Chondrocyte (in vitro differentiated cells): ENCODE data around the gene MORN3. TPM values are rescaled to one million over a fixed set of nuclear protein-coding genes. Genes with fewer than 3 reads are reported as not detected.

Experiments
- DNase-seq: peaks from one replicate; pipeline ENCODE4 v3.0.0; 2021; ENCODE audit warnings: mixed read lengths, low spot score
- H3K27ac Mint-ChIP-seq: one replicate; pipeline ENCODE4 v1.8.0; 2021; ENCODE audit warnings: mild to moderate bottlenecking, moderate library complexity, mixed read lengths; ENCODE audit not compliant: unreplicated experiment
- H3K27me3 Mint-ChIP-seq: 2 replicates; pipeline ENCODE4 v1.8.0; 2021; ENCODE audit warnings: low read depth, mixed read lengths
- H3K36me3 Mint-ChIP-seq: 2 replicates; pipeline ENCODE4 v1.8.0; 2021; ENCODE audit warnings: low read depth, mixed read lengths
- H3K4me1 Mint-ChIP-seq: 2 replicates; pipeline ENCODE4 v1.8.0; 2021; ENCODE audit warnings: low read depth, mild to moderate bottlenecking, mixed read lengths
- H3K4me3 Mint-ChIP-seq: one replicate; pipeline ENCODE4 v1.8.0; 2021; ENCODE audit warnings: mild to moderate bottlenecking, moderate library complexity, mixed read lengths; ENCODE audit not compliant: unreplicated experiment
- H3K9me3 Mint-ChIP-seq: 2 replicates; pipeline ENCODE4 v1.8.0; 2021; ENCODE audit warnings: low read depth, mixed read lengths
- CTCF ChIP-seq: fragments of 200-600 bp; sonication (generic); IDR thresholded peaks from 2 replicates; pipeline ENCODE4 v1.5.0; 2021; ENCODE audit warnings: antibody characterized with exemption, mild to moderate bottlenecking, moderate library complexity
- total RNA-seq: library from RNA; stranded (reverse); gene quantifications from 3 replicates; pipeline ENCODE4 v1.2.1, GENCODE V29; 2021

MORN3 gene
- total RNA-seq, 1 donor from 2014 or later = 0.15 TPM

GRCh38 chr12:121614872-121615467 lies 54.5 kb downstream of the MORN3 start:
- Mint-ChIP-seq H3K4me3 (no peak overlapping the region), H3K36me3 (no peaks in the 10 kb centered on the region), H3K27me3 (no peaks in the 10 kb centered on the region), H3K4me1 (peaks cover 10% of the 10 kb centered on the region), H3K27ac (no peak overlapping the region), H3K9me3 (no peaks in the 10 kb centered on the region)
- TF ChIP-seq CTCF = no peak
- no peak for DNase-seq

GRCh38 chr12:121613462-121613861 lies 56.0 kb downstream of the MORN3 start:
- Mint-ChIP-seq H3K4me3 (no peak overlapping the region), H3K9me3 (no peaks in the 10 kb centered on the region), H3K27ac (no peak overlapping the region), H3K4me1 (peaks cover 12% of the 10 kb centered on the region), H3K27me3 (no peaks in the 10 kb centered on the region), H3K36me3 (no peaks in the 10 kb centered on the region)
- no peak for DNase-seq
- TF ChIP-seq CTCF = no peak

GRCh38 chr12:121611306-121611705 lies 58.1 kb downstream of the MORN3 start:
- no peak for TF ChIP-seq CTCF
- H3K9me3 Mint-ChIP-seq = no peaks in the 10 kb centered on the region
- no peak overlapping the region for H3K4me3 Mint-ChIP-seq
- DNase-seq = no peak
- H3K27me3 Mint-ChIP-seq = no peaks in the 10 kb centered on the region
- no peaks in the 10 kb centered on the region for H3K36me3 Mint-ChIP-seq
- peaks cover 12% of the 10 kb centered on the region for H3K4me1 Mint-ChIP-seq
- H3K27ac Mint-ChIP-seq = no peak overlapping the region

GRCh38 chr12:121610239-121611149 lies 59.0 kb downstream of the MORN3 start:
- no peaks in the 10 kb centered on the region for H3K9me3 Mint-ChIP-seq
- DNase-seq = no peak
- peaks cover 12% of the 10 kb centered on the region for H3K4me1 Mint-ChIP-seq
- peak overlapping the region; percentile 69 for H3K27ac Mint-ChIP-seq
- H3K36me3 Mint-ChIP-seq = no peaks in the 10 kb centered on the region
- no peak for TF ChIP-seq CTCF
- H3K4me3 Mint-ChIP-seq = peak overlapping the region; percentile 4
- H3K27me3 Mint-ChIP-seq = no peaks in the 10 kb centered on the region

GRCh38 chr12:121608301-121608700 lies 61.2 kb downstream of the MORN3 start:
- Mint-ChIP-seq H3K9me3 (no peaks in the 10 kb centered on the region), H3K36me3 (no peaks in the 10 kb centered on the region), H3K27ac (no peak overlapping the region), H3K4me1 (peaks cover 12% of the 10 kb centered on the region), H3K27me3 (no peaks in the 10 kb centered on the region), H3K4me3 (no peak overlapping the region)
- no peak for TF ChIP-seq CTCF
- DNase-seq = no peak
